Endothelial cell (in vitro differentiated cells): ENCODE results near the gene OTOG. TPM values are rescaled to one million over a fixed set of nuclear protein-coding genes. Genes with fewer than 3 reads are reported as not detected.

Experiments used
- DNase-seq: peaks from one replicate; pipeline ENCODE4 v3.0.0; 2021; ENCODE audit warnings: low spot score
- H3K27ac Mint-ChIP-seq: one replicate; pipeline ENCODE4 v1.8.0; 2021; ENCODE audit warnings: mixed read lengths, inconsistent platforms; ENCODE audit not compliant: unreplicated experiment
- H3K27me3 Mint-ChIP-seq: one replicate; pipeline ENCODE4 v1.8.0; 2021; ENCODE audit warnings: mild to moderate bottlenecking, moderate library complexity, mixed read lengths, inconsistent platforms; ENCODE audit not compliant: unreplicated experiment
- H3K36me3 Mint-ChIP-seq: one replicate; pipeline ENCODE4 v1.8.0; 2021; ENCODE audit warnings: mild to moderate bottlenecking, low read depth, mixed read lengths, inconsistent platforms; ENCODE audit not compliant: unreplicated experiment
- H3K4me1 Mint-ChIP-seq: one replicate; pipeline ENCODE4 v1.8.0; 2021; ENCODE audit warnings: mild to moderate bottlenecking, mixed read lengths, inconsistent platforms; ENCODE audit not compliant: unreplicated experiment
- H3K4me3 Mint-ChIP-seq: one replicate; pipeline ENCODE4 v1.8.0; 2021; ENCODE audit warnings: mild to moderate bottlenecking, mixed read lengths, inconsistent platforms; ENCODE audit not compliant: unreplicated experiment
- H3K9me3 Mint-ChIP-seq: one replicate; pipeline ENCODE4 v1.8.0; 2021; ENCODE audit warnings: mixed read lengths, inconsistent platforms; ENCODE audit not compliant: unreplicated experiment
- CTCF ChIP-seq: fragments of 200-600 bp; sonication (generic); IDR thresholded peaks from one replicate; pipeline ENCODE4 v1.5.0; 2021; ENCODE audit warnings: antibody characterized with exemption; ENCODE audit not compliant: unreplicated experiment
- total RNA-seq: library from RNA; stranded (reverse); fragmentation: NEBNext Ultra II Directional; extraction: Animal tissue kit (Norgen Biotek cat#: 25700); gene quantifications from one replicate; pipeline ENCODE4 v1.2.1, GENCODE V29; 2021; ENCODE audit not compliant: unreplicated experiment

Gene OTOG
- total RNA-seq, 1 donor from 2014 or later, result 0.13 TPM

DNA sequence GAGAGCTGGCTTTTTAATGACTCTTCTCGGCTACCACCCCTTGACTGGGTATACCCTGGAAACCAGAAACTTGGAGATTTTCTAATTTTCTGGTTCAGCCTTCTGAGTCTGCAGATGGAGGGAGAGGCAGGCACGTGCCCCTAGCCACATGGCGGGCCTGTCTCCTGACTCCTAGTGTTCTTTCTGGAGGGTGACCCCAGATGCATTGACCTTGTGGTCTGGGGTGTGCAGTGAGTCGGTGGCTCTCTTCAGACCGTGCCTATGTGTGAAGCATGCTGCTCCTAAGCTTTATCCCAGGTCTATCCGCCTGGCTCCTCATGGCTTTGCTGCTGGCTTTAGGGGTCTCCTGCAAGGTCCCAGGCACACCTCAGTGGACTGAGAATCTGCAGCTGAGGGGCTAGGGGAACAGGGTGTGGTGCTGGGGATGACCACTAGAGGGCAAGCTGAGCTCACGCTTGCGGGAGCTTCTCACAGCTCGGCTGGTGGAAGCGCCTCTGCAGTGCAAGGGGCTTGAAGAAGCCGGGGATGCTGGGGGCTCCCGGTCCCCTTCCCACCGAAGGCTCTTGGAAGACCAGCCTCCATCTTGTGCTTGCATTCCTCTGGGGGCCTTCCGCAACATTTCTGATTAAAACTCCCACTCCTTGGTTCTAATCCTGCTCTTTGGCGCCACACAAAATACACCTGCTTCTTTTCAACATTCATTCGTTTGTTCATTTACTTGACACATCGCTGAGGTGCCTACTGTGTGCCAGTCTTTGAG, 51.8 kb downstream of the OTOG start:
- no peak overlapping the region for H3K27ac Mint-ChIP-seq
- H3K4me1 Mint-ChIP-seq, result no peaks in the 10 kb centered on the region
- H3K36me3 Mint-ChIP-seq, result no peaks in the 10 kb centered on the region
- peak; percentile 94 for TF ChIP-seq CTCF
- H3K9me3 Mint-ChIP-seq, result no peaks in the 10 kb centered on the region
- H3K4me3 Mint-ChIP-seq, result no peak overlapping the region
- peaks cover 6% of the 10 kb centered on the region for H3K27me3 Mint-ChIP-seq
- peak; percentile 90 for DNase-seq

GRCh38 chr11:17599460-17599925, 52.4 kb downstream of the OTOG start:
- no peak for DNase-seq

DNA sequence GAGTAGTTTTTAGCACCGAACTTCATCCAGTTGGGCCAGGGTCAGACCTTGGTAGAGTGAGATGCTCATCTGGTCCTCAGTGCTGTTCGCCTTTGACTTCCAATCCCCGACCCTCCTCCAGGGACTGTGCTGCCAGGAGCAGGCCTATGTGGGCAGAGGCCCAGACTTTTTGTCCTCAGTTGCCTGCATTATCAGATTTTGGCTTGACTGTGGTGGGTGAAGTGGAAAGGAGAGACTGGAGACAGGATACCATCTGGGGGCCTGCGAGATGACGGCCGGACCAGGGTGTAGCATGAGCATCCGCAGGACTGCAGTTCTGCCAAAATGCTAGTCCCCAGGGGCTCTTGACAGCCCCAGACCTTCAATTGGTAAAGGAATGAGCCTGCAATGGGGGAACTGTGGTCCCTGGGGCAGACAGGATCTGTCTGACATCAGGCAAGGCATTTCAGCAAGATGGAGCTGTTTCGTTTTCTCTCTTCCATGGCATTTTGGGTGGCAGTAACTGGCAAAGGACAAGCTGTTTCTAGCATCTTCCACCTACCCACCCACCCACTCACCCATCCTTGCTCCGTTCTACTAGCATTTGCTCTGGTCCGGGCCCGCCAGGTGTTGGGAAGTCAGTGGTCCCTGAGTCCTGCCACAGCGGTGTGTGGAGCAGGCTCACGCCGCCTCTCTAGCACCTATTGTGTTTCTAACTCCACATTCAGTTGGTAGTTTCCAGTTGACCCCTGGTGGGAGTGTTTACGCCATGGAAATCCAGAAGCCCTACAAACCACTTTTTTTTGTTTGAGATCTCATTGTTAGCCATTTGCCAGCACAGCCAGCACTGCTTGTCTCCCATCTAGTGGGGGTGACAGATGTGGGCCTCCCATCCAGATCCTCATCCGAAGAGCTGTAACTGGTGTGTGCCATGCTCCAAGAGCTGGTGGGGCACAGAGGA, 53.5 kb downstream of the OTOG start:
- DNase-seq, result no peak
- Mint-ChIP-seq H3K4me3 (no peak overlapping the region), H3K27ac (no peak overlapping the region), H3K9me3 (no peaks in the 10 kb centered on the region), H3K36me3 (no peaks in the 10 kb centered on the region), H3K27me3 (peaks cover 3% of the 10 kb centered on the region), H3K4me1 (no peaks in the 10 kb centered on the region)
- TF ChIP-seq CTCF, result no peak

More at GRCh38 chr11:17599460-17599925, 52.4 kb downstream of the OTOG start:
- Mint-ChIP-seq H3K4me1 (no peaks in the 10 kb centered on the region), H3K27me3 (peaks cover 3% of the 10 kb centered on the region), H3K36me3 (no peaks in the 10 kb centered on the region), H3K9me3 (no peaks in the 10 kb centered on the region), H3K27ac (no peak overlapping the region), H3K4me3 (no peak overlapping the region)
- no peak for TF ChIP-seq CTCF

- no peak for DNase-seq
- TF ChIP-seq CTCF, result no peak
- Mint-ChIP-seq H3K4me1 (no peaks in the 10 kb centered on the region), H3K27me3 (peaks cover 3% of the 10 kb centered on the region), H3K36me3 (no peaks in the 10 kb centered on the region), H3K4me3 (no peak overlapping the region), H3K27ac (no peak overlapping the region), H3K9me3 (no peaks in the 10 kb centered on the region)
Measured at GRCh38 chr11:17601256-17601671, 54.2 kb downstream of the OTOG start.
